Activated T-cell treated with anti-CD3 and anti-CD28 coated beads for 1 hour (primary cell): ENCODE results near the gene SNX1.

Experiments used
- DNase-seq: peaks from one replicate; pipeline ENCODE4 v3.0.0-alpha.2; 2020; ENCODE audit warnings: low read depth

SNX1 gene

GRCh38 chr15:64163659-64164362 lies 68.0 kb downstream of the SNX1 start:
- DNase-seq = no peak

DNA sequence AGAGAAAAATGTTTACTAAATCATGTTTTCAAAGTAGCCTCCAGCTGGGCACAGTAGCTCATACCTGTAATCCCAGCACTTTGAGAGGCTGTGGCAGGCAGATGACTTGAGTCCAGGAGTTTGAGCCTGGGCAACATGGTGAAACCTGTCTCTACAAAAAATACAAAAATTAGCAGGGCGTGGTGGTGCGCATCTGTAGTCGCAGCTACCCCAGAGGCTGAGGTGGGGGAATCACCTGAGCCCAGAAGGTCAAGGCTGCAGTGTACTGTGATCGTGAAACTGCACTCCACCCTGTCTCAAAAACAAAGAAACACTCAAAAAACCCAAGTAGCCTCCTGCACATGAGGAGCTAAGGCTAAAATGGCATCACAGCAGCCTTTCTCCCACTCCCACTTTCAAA lies 68.7 kb downstream of the SNX1 start:
- no peak for DNase-seq

GRCh38 chr15:64166102-64166890 lies 70.5 kb downstream of the SNX1 start:
- DNase-seq = no peak

GRCh38 chr15:64180235-64180824 lies 84.5 kb downstream of the SNX1 start:
- DNase-seq = no peak

- no peak for DNase-seq
These were observed 87.1 kb downstream of the SNX1 start for GRCh38 chr15:64182859-64183370.

GRCh38 chr15:64185146-64185911 lies 89.5 kb downstream of the SNX1 start:
- no peak for DNase-seq

DNA sequence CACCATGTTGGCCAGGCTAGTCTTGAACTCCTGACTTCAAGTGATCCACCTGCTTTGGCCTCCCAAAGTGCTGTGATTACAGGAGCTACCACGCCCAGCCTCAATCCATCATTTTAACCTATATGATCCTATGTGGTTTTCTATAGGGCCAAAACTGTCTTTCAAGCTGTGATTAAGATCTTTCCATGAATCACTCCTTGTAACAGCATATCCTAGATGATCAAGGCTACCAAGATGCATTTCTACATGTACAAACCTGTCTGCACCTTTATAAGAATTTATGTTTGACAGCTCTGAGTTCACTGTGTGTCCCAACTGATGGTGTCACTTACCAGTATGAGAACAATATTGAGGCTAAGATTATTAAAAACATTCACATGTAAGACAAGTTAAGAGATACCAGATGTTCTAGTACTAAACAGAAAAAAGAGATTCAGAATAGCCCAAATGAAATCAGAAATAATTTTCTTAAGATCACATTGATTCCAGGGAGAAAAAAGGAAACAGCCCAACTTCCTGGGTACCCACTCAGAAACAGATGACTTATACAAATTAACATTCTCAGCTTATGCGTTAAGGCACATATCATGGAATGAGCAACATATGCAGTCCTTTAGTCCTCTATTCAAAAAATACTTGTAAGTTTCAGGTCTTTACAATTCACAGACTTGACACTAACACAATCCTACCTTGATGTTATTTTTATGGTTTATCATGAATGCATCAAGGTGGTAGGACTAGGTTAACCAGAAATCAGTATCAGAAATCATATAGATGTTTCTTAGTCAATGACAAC lies 91.8 kb downstream of the SNX1 start:
- DNase-seq = no peak
